ENCODE measurements around the gene RDH11. TPM values are rescaled to one million over a fixed set of nuclear protein-coding genes. Genes with fewer than 3 reads are reported as not detected.

RDH11 gene
- total RNA-seq, 3 donors from 2014 or later = 36.0 to 44.1 (median 38.3) TPM

- Histone ChIP-seq H3K9me3 (no peaks in the 10 kb centered on the region), H3K36me3 (ENCODE audit: low read depth) (no peaks in the 10 kb centered on the region), H3K4me1 (ENCODE audit: low read depth) (peaks cover 26% of the 10 kb centered on the region), H3K4me3 (peak overlapping the region; percentile 99)
- TF ChIP-seq CTCF (IDR thresholded peaks at IDR 0.05) = no peak
- intact Hi-C loops (cut with DNase I, micrococcal nuclease) = no loop called here
- DNase-seq = peak; percentile 80 to 84 (median 84)
- peak; percentile 90 for ATAC-seq
Measured at GRCh38 chr14:67674139-67674479, 21.5 kb downstream of the RDH11 start.

GRCh38 chr14:67673451-67673850 lies 22.1 kb downstream of the RDH11 start:
- intact Hi-C loops (cut with DNase I, micrococcal nuclease) = no loop called here
- Histone ChIP-seq H3K9me3 (no peaks in the 10 kb centered on the region), H3K4me1 (ENCODE audit: low read depth) (peaks cover 28% of the 10 kb centered on the region), H3K4me3 (no peak overlapping the region), H3K36me3 (ENCODE audit: low read depth) (no peaks in the 10 kb centered on the region)
- DNase-seq = no peak
- no peak for TF ChIP-seq CTCF (IDR thresholded peaks at IDR 0.05)
- ATAC-seq = no peak

GRCh38 chr14:67668559-67668958 lies 27.0 kb downstream of the RDH11 start:
- Histone ChIP-seq H3K4me3 (no peak overlapping the region), H3K9me3 (no peaks in the 10 kb centered on the region), H3K4me1 (ENCODE audit: low read depth) (peaks cover 22% of the 10 kb centered on the region), H3K36me3 (ENCODE audit: low read depth) (no peaks in the 10 kb centered on the region)
- no peak for ATAC-seq
- no peak for TF ChIP-seq CTCF (IDR thresholded peaks at IDR 0.05)
- DNase-seq = no peak
- intact Hi-C loops (cut with DNase I, micrococcal nuclease) = loop anchor here in 1 of 2 donors (5.0 kb wide), 1 partner anchor 51 kb away; the partner anchor contains the start of gene ARG2

GRCh38 chr14:67666750-67667449 lies 28.7 kb downstream of the RDH11 start:
- no peak overlapping the region for H3K4me3 ChIP-seq
- H3K4me1 ChIP-seq (ENCODE audit: low read depth) = peaks cover 9% of the 10 kb centered on the region
- peak; percentile 86 for ATAC-seq
- no peaks in the 10 kb centered on the region for H3K9me3 ChIP-seq
- H3K36me3 ChIP-seq (ENCODE audit: low read depth) = no peaks in the 10 kb centered on the region
- intact Hi-C loops (cut with DNase I, micrococcal nuclease) = loop anchor here in 1 of 2 donors (5.0 kb wide), 1 partner anchor 50 kb away; the partner anchor contains the start of gene ARG2
- peak in 1 of 3 donors; percentile 41 for DNase-seq
- TF ChIP-seq CTCF (IDR thresholded peaks at IDR 0.05) = no peak

- no peaks in the 10 kb centered on the region for H3K9me3 ChIP-seq
- H3K36me3 ChIP-seq (ENCODE audit: low read depth) = no peaks in the 10 kb centered on the region
- TF ChIP-seq CTCF (IDR thresholded peaks at IDR 0.05) = no peak
- no peak for DNase-seq
- ATAC-seq = no peak
- H3K4me1 ChIP-seq (ENCODE audit: low read depth) = peaks cover 9% of the 10 kb centered on the region
- intact Hi-C loops (cut with DNase I, micrococcal nuclease) = loop anchor here in 1 of 2 donors (5.0 kb wide), 1 partner anchor 49 kb away; the partner anchor contains the start of gene ARG2
- no peak overlapping the region for H3K4me3 ChIP-seq
Measured at GRCh38 chr14:67665868-67666267, 29.7 kb downstream of the RDH11 start.
